T-cell (primary cell): ENCODE measurements around the gene NAV2. TPM values are rescaled to one million over a fixed set of nuclear protein-coding genes. Genes with fewer than 3 reads are reported as not detected.

ENCODE experiments used
- ATAC-seq, 4 experiments: fragments of 200-7000 bp in 3 of 4; fragments of 150-1000 bp in 1 of 4; cut with Tn5 transposase; replicated peaks in 1 of 4; 1 replicate in 3 of 4; 2 replicates in 1 of 4; pipeline ENCODE4 v1.10.0; 2021; ENCODE audit warnings: moderate library complexity in 3 of 4, mild to moderate bottlenecking in 2 of 4, moderate number of reproducible peaks in 1 of 4
- CTCF ChIA-PET, 2 donors: fragments of 300-600 bp; sonication (Branson Sonifier 250); formaldehyde crosslinking; loops; one replicate each; lab custom pipeline; 2022; ENCODE audit warnings: antibody characterized with exemption in 2 of 2; lab: Charles Lee
- POLR2A ChIA-PET, 2 donors: fragments of 300-600 bp; sonication (Branson Sonifier 250); formaldehyde crosslinking; loops; one replicate each; lab custom pipeline; 2022; ENCODE audit warnings: antibody characterized with exemption in 2 of 2; lab: Charles Lee
- DNase-seq, 35 experiments: peaks; one replicate each; pipeline versions ENCODE4 v3.0.0 to v3.0.0-alpha.2; 2013 to 2023
- H3K27ac ChIP-seq: one replicate; pipeline ENCODE4 v1.5.1; 2013; ENCODE audit warnings: low read length
- H3K27me3 ChIP-seq, 2 experiments: replicated peaks in 1 of 2; 1 replicate in 1 of 2; 2 replicates in 1 of 2; pipeline versions ENCODE4 v1.6.1 to v1.7.0; 2013; ENCODE audit warnings: low read length in 1 of 2, mixed read lengths in 1 of 2; ENCODE audit not compliant: control insufficient read depth in 2 of 2, insufficient read depth in 2 of 2; ENCODE audit errors: extremely low read depth in 1 of 2
- H3K36me3 ChIP-seq, 2 donors: 1 replicate in 1 of 2; 2 replicates in 1 of 2; pipeline versions ENCODE4 v1.6.1 to v1.7.0; 2013; ENCODE audit warnings: low read length in 1 of 2; ENCODE audit not compliant: control insufficient read depth in 2 of 2, insufficient read depth in 1 of 2; ENCODE audit errors: extremely low read depth in 1 of 2
- H3K4me1 ChIP-seq, 2 experiments: 1 replicate in 1 of 2; 2 replicates in 1 of 2; pipeline versions ENCODE4 v1.6.1 to v1.7.0; 2013; ENCODE audit warnings: low read length in 2 of 2, mixed read lengths in 1 of 2; ENCODE audit not compliant: insufficient read depth in 2 of 2, control insufficient read depth in 1 of 2; ENCODE audit errors: extremely low read depth in 1 of 2
- H3K4me3 ChIP-seq, 2 donors: 1 replicate in 1 of 2; 2 replicates in 1 of 2; pipeline versions ENCODE4 v1.5.1 to v1.7.0; 2013; ENCODE audit warnings: mild to moderate bottlenecking in 2 of 2, low read length in 1 of 2, moderate library complexity in 1 of 2; ENCODE audit not compliant: control insufficient read depth in 1 of 2; ENCODE audit errors: extremely low read depth in 1 of 2
- H3K9me3 ChIP-seq: 2 replicates; pipeline ENCODE4 v1.7.0; 2013
- H3K27ac Mint-ChIP-seq, 2 donors: one replicate each; pipeline ENCODE4 v1.8.0; 2020 to 2021; ENCODE audit warnings: mild to moderate bottlenecking in 2 of 2, mixed read lengths in 2 of 2
- H3K27me3 Mint-ChIP-seq, 2 donors: one replicate each; pipeline ENCODE4 v1.8.0; 2021 to 2022; ENCODE audit warnings: mixed read lengths in 2 of 2
- H3K36me3 Mint-ChIP-seq: one replicate; pipeline ENCODE4 v1.8.0; 2021; ENCODE audit warnings: mixed read lengths
- H3K4me1 Mint-ChIP-seq, 3 donors: one replicate each; pipeline ENCODE4 v1.8.0; 2020 to 2022; ENCODE audit warnings: mixed read lengths in 3 of 3, mild to moderate bottlenecking in 1 of 3
- H3K4me3 Mint-ChIP-seq, 3 donors: one replicate each; pipeline ENCODE4 v1.8.0; 2020 to 2022; ENCODE audit warnings: mild to moderate bottlenecking in 3 of 3, mixed read lengths in 3 of 3, moderate library complexity in 3 of 3
- H3K9me3 Mint-ChIP-seq, 3 donors: one replicate each; pipeline ENCODE4 v1.8.0; 2020 to 2022; ENCODE audit warnings: mixed read lengths in 3 of 3
- WGBS: methylation state at CpG from one replicate; pipeline ENCODE4 v1.1.5; 2013; ENCODE audit warnings: missing lambda C conversion rate; ENCODE audit not compliant: insufficient coverage; 5-methylcytosine and 5-hydroxymethylcytosine counted together
- total RNA-seq, 35 experiments: library from RNA in 6 of 35; stranded (reverse) in 6 of 35; fragments of 120-200 nt in 1 of 35; gene quantifications; one replicate each; pipeline versions ENCODE4 v1.2.1 to v1.2.4 and lab custom pipeline; 2013 to 2026

Gene NAV2
- total RNA-seq, 5 donors from 2014 or later (not counting 1 experiment from before 2014, with no cell fraction given): 0.55 to 3.0 (median 1.8) TPM

GRCh38 chr11:19751055-19751454 is 38.4 kb downstream of the NAV2 start:
- DNase-seq: no peak
- H3K27ac ChIP-seq: no peak overlapping the region
- POLR2A ChIA-PET: no interaction called here
- no peak overlapping the region for H3K27ac Mint-ChIP-seq
- H3K27me3 ChIP-seq: peaks cover 0 to 3% of the 10 kb centered on the region in 2 experiments
- no peaks in the 10 kb centered on the region for H3K4me1 Mint-ChIP-seq
- no peaks in the 10 kb centered on the region for H3K36me3 Mint-ChIP-seq
- H3K36me3 ChIP-seq: no peaks in the 10 kb centered on the region
- H3K9me3 ChIP-seq: no peaks in the 10 kb centered on the region
- no peak for ATAC-seq
- 88% methylated on average over 1 of the region's 4 CpGs for WGBS
- CTCF ChIA-PET: no interaction called here
- H3K4me3 Mint-ChIP-seq: no peak overlapping the region
- no peaks in the 10 kb centered on the region for H3K9me3 Mint-ChIP-seq
- H3K4me1 ChIP-seq: no peaks in the 10 kb centered on the region
- H3K4me3 ChIP-seq: no peak overlapping the region
- H3K27me3 Mint-ChIP-seq: peaks cover 2 to 19% of the 10 kb centered on the region in 2 donors

- Histone ChIP-seq H3K27ac (no peak overlapping the region), H3K4me3 (no peak overlapping the region), H3K4me1 (no peaks in the 10 kb centered on the region), H3K27me3 (no peaks in the 10 kb centered on the region), H3K9me3 (no peaks in the 10 kb centered on the region), H3K36me3 (no peaks in the 10 kb centered on the region)
- POLR2A ChIA-PET: no interaction called here
- Mint-ChIP-seq H3K9me3 (no peaks in the 10 kb centered on the region), H3K36me3 (no peaks in the 10 kb centered on the region), H3K4me1 (no peaks in the 10 kb centered on the region), H3K27me3 (peaks cover 2 to 22% of the 10 kb centered on the region in 2 donors), H3K27ac (no peak overlapping the region), H3K4me3 (no peak overlapping the region)
- ATAC-seq (no peak), DNase-seq (no peak)
- CTCF ChIA-PET: no interaction called here
- 90% methylated on average over 3 of the region's 5 CpGs for WGBS
These were observed 40.9 kb downstream of the NAV2 start for GRCh38 chr11:19753451-19754106.

- Histone ChIP-seq H3K4me3 (no peak overlapping the region), H3K27me3 (no peaks in the 10 kb centered on the region), H3K27ac (no peak overlapping the region), H3K9me3 (no peaks in the 10 kb centered on the region), H3K4me1 (no peaks in the 10 kb centered on the region), H3K36me3 (no peaks in the 10 kb centered on the region)
- no peak overlapping the region for H3K4me3 Mint-ChIP-seq
- ChIA-PET POLR2A (no interaction called here), CTCF (no interaction called here)
- ATAC-seq (no peak), DNase-seq (no peak)
- no peaks in the 10 kb centered on the region for H3K36me3 Mint-ChIP-seq
- H3K4me1 Mint-ChIP-seq: no peaks in the 10 kb centered on the region
- 81% methylated on average over 11 of the region's 11 CpGs for WGBS
- H3K27ac Mint-ChIP-seq: no peak overlapping the region
- H3K9me3 Mint-ChIP-seq: no peaks in the 10 kb centered on the region
- peaks cover 2 to 15% of the 10 kb centered on the region in 2 donors for H3K27me3 Mint-ChIP-seq
These were observed 44.2 kb downstream of the NAV2 start for GRCh38 chr11:19756675-19757475.

GRCh38 chr11:19759389-19759788 is 46.8 kb downstream of the NAV2 start:
- H3K36me3 ChIP-seq: no peaks in the 10 kb centered on the region
- no peaks in the 10 kb centered on the region for H3K9me3 ChIP-seq
- no peaks in the 10 kb centered on the region for H3K27me3 ChIP-seq
- no CpG with 5 or more reads among the region's 3 CpGs for WGBS
- CTCF ChIA-PET: interaction anchor here (0.7 kb wide), 2 partner anchors 92 to 146 kb away, joined by 3 read pairs; no protein-coding TSS in a partner anchor
- H3K27ac Mint-ChIP-seq: no peak overlapping the region
- no peak for DNase-seq
- peaks cover 12 to 27% of the 10 kb centered on the region in 2 donors for H3K27me3 Mint-ChIP-seq
- H3K9me3 Mint-ChIP-seq: no peaks in the 10 kb centered on the region
- ATAC-seq: no peak
- H3K27ac ChIP-seq: no peak overlapping the region
- no peak overlapping the region for H3K4me3 ChIP-seq
- POLR2A ChIA-PET: no interaction called here
- H3K36me3 Mint-ChIP-seq: no peaks in the 10 kb centered on the region
- H3K4me3 Mint-ChIP-seq: no peak overlapping the region
- no peaks in the 10 kb centered on the region for H3K4me1 ChIP-seq
- no peaks in the 10 kb centered on the region for H3K4me1 Mint-ChIP-seq

- Mint-ChIP-seq H3K9me3 (no peaks in the 10 kb centered on the region), H3K27me3 (peaks cover 24 to 26% of the 10 kb centered on the region in 2 donors), H3K4me1 (no peaks in the 10 kb centered on the region), H3K4me3 (no peak overlapping the region), H3K27ac (no peak overlapping the region), H3K36me3 (no peaks in the 10 kb centered on the region)
- DNase-seq: no peak
- Histone ChIP-seq H3K9me3 (no peaks in the 10 kb centered on the region), H3K27ac (no peak overlapping the region), H3K27me3 (peaks cover 0 to 9% of the 10 kb centered on the region in 2 experiments), H3K4me1 (no peaks in the 10 kb centered on the region), H3K4me3 (no peak overlapping the region), H3K36me3 (no peaks in the 10 kb centered on the region)
- WGBS: 100% methylated on average over 1 of the region's 1 CpG
- POLR2A ChIA-PET: no interaction called here
- CTCF ChIA-PET: no interaction called here
- no peak for ATAC-seq
These were observed 49.6 kb downstream of the NAV2 start for GRCh38 chr11:19762266-19762665.

- no peaks in the 10 kb centered on the region for H3K36me3 Mint-ChIP-seq
- H3K27me3 ChIP-seq: peaks cover 0 to 17% of the 10 kb centered on the region in 2 experiments
- no peaks in the 10 kb centered on the region for H3K9me3 Mint-ChIP-seq
- ChIA-PET CTCF (no interaction called here), POLR2A (no interaction called here)
- H3K36me3 ChIP-seq: no peaks in the 10 kb centered on the region
- peaks cover 26% of the 10 kb centered on the region in 2 donors for H3K27me3 Mint-ChIP-seq
- H3K4me3 Mint-ChIP-seq: no peak overlapping the region
- H3K4me1 ChIP-seq: no peaks in the 10 kb centered on the region
- 73% methylated on average over 4 of the region's 7 CpGs for WGBS
- ATAC-seq (no peak), DNase-seq (no peak)
- H3K27ac Mint-ChIP-seq: no peak overlapping the region
- no peak overlapping the region for H3K27ac ChIP-seq
- no peak overlapping the region for H3K4me3 ChIP-seq
- no peaks in the 10 kb centered on the region for H3K4me1 Mint-ChIP-seq
- no peaks in the 10 kb centered on the region for H3K9me3 ChIP-seq
These were observed 50.7 kb downstream of the NAV2 start for GRCh38 chr11:19763330-19763729.
